H1 (cell line): Measurements from ENCODE around the gene CFDP1. TPM values are rescaled to one million over a fixed set of nuclear protein-coding genes. Genes with fewer than 3 reads are reported as not detected.

Source experiments
- CTCF ChIA-PET: fragments of 300-600 bp; sonication (Branson Sonifier 250); formaldehyde crosslinking; loops from one replicate; lab custom pipeline; 2021; ENCODE audit not compliant: partially characterized antibody; lab: Charles Lee
- POLR2A ChIA-PET: fragments of 300-600 bp; sonication (Branson Sonifier 250); formaldehyde crosslinking; loops from one replicate; lab custom pipeline; 2021; ENCODE audit warnings: inconsistent platforms; ENCODE audit not compliant: partially characterized antibody; lab: Charles Lee
- DNase-seq, 2 experiments: peaks; one replicate each; pipeline versions ENCODE4 v3.0.0 to v3.0.0-alpha.2; 2010 to 2022; ENCODE audit warnings: low spot score in 2 of 2, low read depth in 1 of 2, mixed read lengths in 1 of 2
- FAIRE-seq: peaks from 2 replicates; lab custom pipeline; 2011; peaks lifted over from hg19 to GRCh38; lab: Jason Lieb, UNC
- H2AFZ ChIP-seq: 2 replicates; pipeline ENCODE4 v1.8.1; 2012; ENCODE audit warnings: low read length, inconsistent platforms
- H2AK5ac ChIP-seq: 2 replicates; pipeline ENCODE4 v1.6.1; 2013; ENCODE audit warnings: low read depth, low read length
- H2BK120ac ChIP-seq: replicated peaks from 2 replicates; pipeline ENCODE3; 2013; ENCODE audit warnings: low read depth, low read length, inconsistent platforms
- H2BK12ac ChIP-seq: 2 replicates; pipeline ENCODE4 v1.6.1; 2013; ENCODE audit warnings: low read depth, low read length
- H2BK15ac ChIP-seq: 2 replicates; pipeline ENCODE4 v1.6.1; 2013; ENCODE audit warnings: low read length
- H2BK20ac ChIP-seq: 2 replicates; pipeline ENCODE4 v1.6.1; 2013; ENCODE audit warnings: low read length
- H2BK5ac ChIP-seq: 2 replicates; pipeline ENCODE4 v1.6.1; 2013; ENCODE audit warnings: low read depth, low read length
- H3K14ac ChIP-seq: 2 replicates; pipeline ENCODE4 v1.6.1; 2013; ENCODE audit warnings: inconsistent platforms; ENCODE audit not compliant: insufficient read length
- H3K18ac ChIP-seq: 2 replicates; pipeline ENCODE4 v1.6.1; 2013; ENCODE audit warnings: low read length; ENCODE audit errors: extremely low read depth
- H3K23ac ChIP-seq: 2 replicates; pipeline ENCODE4 v1.6.1; 2013; ENCODE audit warnings: inconsistent platforms; ENCODE audit not compliant: insufficient read length
- H3K23me2 ChIP-seq: 2 replicates; pipeline ENCODE4 v1.6.1; 2013; ENCODE audit warnings: low read depth, low read length
- H3K27ac ChIP-seq: 2 replicates; pipeline ENCODE4 v1.6.1; 2011; ENCODE audit warnings: low read depth, low read length, inconsistent platforms
- H3K27me3 ChIP-seq, 4 experiments: replicated peaks in 1 of 4; 1 replicate in 1 of 4; 2 replicates in 3 of 4; pipeline versions ENCODE4 v1.6.1 to v1.8.1; 2011 to 2013; ENCODE audit warnings: low read length in 3 of 4, mild to moderate bottlenecking in 3 of 4, inconsistent platforms in 2 of 4, mixed read lengths in 2 of 4, moderate library complexity in 1 of 4; ENCODE audit not compliant: control insufficient read depth in 3 of 4, insufficient read depth in 3 of 4; ENCODE audit errors: extremely low read depth in 1 of 4
- H3K36me3 ChIP-seq, 4 experiments: 2 replicates each; pipeline versions ENCODE4 v1.6.1 to v1.8.1; 2011 to 2013; ENCODE audit warnings: mild to moderate bottlenecking in 4 of 4, low read length in 3 of 4, moderate library complexity in 2 of 4, control low read depth in 1 of 4, inconsistent platforms in 1 of 4; ENCODE audit not compliant: insufficient read depth in 4 of 4, control insufficient read depth in 2 of 4
- H3K4ac ChIP-seq: replicated peaks from 2 replicates; pipeline ENCODE3; 2013; ENCODE audit warnings: low read length, low read depth, mixed read lengths, inconsistent platforms; ENCODE audit not compliant: insufficient read length
- H3K4me1 ChIP-seq, 4 experiments: replicated peaks in 1 of 4; 1 replicate in 1 of 4; 2 replicates in 3 of 4; pipeline versions ENCODE4 v1.6.1 to v1.8.1; 2011 to 2013; ENCODE audit warnings: low read length in 3 of 4, inconsistent platforms in 2 of 4, mixed read lengths in 1 of 4; ENCODE audit not compliant: insufficient read depth in 4 of 4, control insufficient read depth in 3 of 4
- H3K4me2 ChIP-seq, 2 experiments: 2 replicates each; pipeline versions ENCODE4 v1.6.1 to v1.8.1; 2011 to 2013; ENCODE audit warnings: low read depth in 2 of 2, low read length in 2 of 2, control low read depth in 1 of 2, inconsistent platforms in 1 of 2, mild to moderate bottlenecking in 1 of 2; ENCODE audit not compliant: insufficient read depth in 1 of 2
- H3K4me3 ChIP-seq, 4 experiments: fragments of 200-600, 300-600 bp in 1 of 4; sonication (generic), shearing (Covaris generic), sonication (Bioruptor Twin) in 1 of 4; 2 replicates each; pipeline versions ENCODE4 v1.5.1 to v1.8.1; 2011 to 2016; ENCODE audit warnings: low read length in 4 of 4, low read depth in 3 of 4, control low read depth in 2 of 4, inconsistent platforms in 2 of 4, mild to moderate bottlenecking in 2 of 4, mixed read lengths in 1 of 4, moderate library complexity in 1 of 4; ENCODE audit not compliant: insufficient read depth in 2 of 4; ENCODE audit errors: extremely low read depth in 1 of 4
- H3K56ac ChIP-seq: replicated peaks from 2 replicates; pipeline ENCODE3; 2013; ENCODE audit warnings: low read depth, mild to moderate bottlenecking, mixed read lengths, low read length, inconsistent platforms; ENCODE audit not compliant: insufficient read length
- H3K79me1 ChIP-seq: 2 replicates; pipeline ENCODE4 v1.6.1; 2013; ENCODE audit warnings: low read depth, low read length, control low read depth
- H3K79me2 ChIP-seq, 2 experiments: 2 replicates each; pipeline versions ENCODE4 v1.6.1 to v1.8.1; 2012 to 2013; ENCODE audit warnings: low read length in 2 of 2, mild to moderate bottlenecking in 2 of 2, inconsistent platforms in 1 of 2; ENCODE audit not compliant: insufficient read depth in 2 of 2, control insufficient read depth in 1 of 2
- H3K9ac ChIP-seq, 4 experiments: replicated peaks in 1 of 4; 1 replicate in 1 of 4; 2 replicates in 3 of 4; pipeline versions ENCODE4 v1.6.1 to v1.8.1; 2011 to 2013; ENCODE audit warnings: low read depth in 3 of 4, low read length in 3 of 4, control low read depth in 2 of 4, mild to moderate bottlenecking in 2 of 4, moderate library complexity in 2 of 4, inconsistent platforms in 1 of 4; ENCODE audit errors: extremely low read depth in 1 of 4
- H3K9me3 ChIP-seq, 2 experiments: 2 replicates each; pipeline versions ENCODE4 v1.6.1 to v1.8.1; 2012 to 2013; ENCODE audit warnings: mild to moderate bottlenecking in 2 of 2, moderate library complexity in 2 of 2, control low read depth in 1 of 2, inconsistent platforms in 1 of 2, low read depth in 1 of 2, low read length in 1 of 2, mixed read lengths in 1 of 2; ENCODE audit not compliant: insufficient read depth in 2 of 2
- H4K20me1 ChIP-seq, 2 experiments: replicated peaks in 1 of 2; 2 replicates each; pipeline versions ENCODE3 to v1.8.1; 2011 to 2013; ENCODE audit warnings: inconsistent platforms in 2 of 2, low read length in 2 of 2, mild to moderate bottlenecking in 1 of 2; ENCODE audit not compliant: insufficient read depth in 2 of 2, control insufficient read depth in 1 of 2
- H4K5ac ChIP-seq: 2 replicates; pipeline ENCODE4 v1.6.1; 2013; ENCODE audit warnings: low read length, low read depth, mixed read lengths, inconsistent platforms; ENCODE audit not compliant: insufficient read length
- H4K8ac ChIP-seq: 2 replicates; pipeline ENCODE4 v1.8.0; 2013; ENCODE audit warnings: mild to moderate bottlenecking, moderate library complexity, low read length, inconsistent platforms; ENCODE audit not compliant: insufficient read depth; ENCODE audit errors: extremely low read depth
- H4K91ac ChIP-seq: replicated peaks from 2 replicates; pipeline ENCODE3; 2013; ENCODE audit warnings: low read length, mixed read lengths, inconsistent platforms; ENCODE audit not compliant: insufficient read length
- CBX5 ChIP-seq: fragments of 300-800, 300-1000 bp; sonication (generic); IDR thresholded peaks from 2 replicates; pipeline ENCODE4 v1.7.1; 2016; ENCODE audit warnings: antibody characterized with exemption, low read length, low read depth
- EZH2 ChIP-seq: fragments of 200-600 bp; sonication (generic); IDR thresholded peaks from 2 replicates; pipeline ENCODE4 v1.7.1; 2012; ENCODE audit warnings: low read depth, mild to moderate bottlenecking, moderate library complexity, low read length, inconsistent platforms; ENCODE audit not compliant: severe bottlenecking
- NRF1 ChIP-seq: IDR thresholded peaks from 2 replicates; pipeline ENCODE4 v1.6.1; 2011; ENCODE audit warnings: mild to moderate bottlenecking, low read depth, low read length, improper control_type of control experiment
- SAP30 ChIP-seq: fragments of 300-600 bp; sonication (generic); IDR thresholded peaks from 2 replicates; pipeline ENCODE4 v1.7.1; 2012; ENCODE audit warnings: low read length, moderate library complexity, mild to moderate bottlenecking, inconsistent platforms; ENCODE audit not compliant: insufficient read depth, insufficient replicate concordance
- TAF1 ChIP-seq: IDR thresholded peaks from 2 replicates; pipeline ENCODE4 v1.6.1; 2011; ENCODE audit warnings: mild to moderate bottlenecking, low read depth, low read length
- WGBS, 2 experiments: shearing (Covaris generic) in 1 of 2; methylation state at CpG; one replicate each; pipeline versions ENCODE4 v1.1.6 to v1.1.7; 2013 to 2015; ENCODE audit warnings: low lambda C conversion rate in 2 of 2, mixed read lengths in 2 of 2, inconsistent platforms in 1 of 2, low coverage in 1 of 2, missing lambda C conversion rate in 1 of 2; ENCODE audit not compliant: insufficient replicate concordance in 2 of 2, insufficient coverage in 1 of 2, insufficient read length in 1 of 2; ENCODE audit errors: extremely low coverage in 1 of 2, missing lambda C conversion rate in 1 of 2; 5-methylcytosine and 5-hydroxymethylcytosine counted together
- polyA plus RNA-seq, 7 experiments: library from polyadenylated mRNA; depleted of rRNA in 3 of 7; stranded (reverse) in 5 of 7; unstranded in 2 of 7; fragments of >200 nt in 5 of 7; fragments of 200-250 nt in 2 of 7; gene quantifications; 1 replicate in 5 of 7; 2 replicates in 1 of 7; 4 replicates in 1 of 7; pipeline versions ENCODE4 v1.2.1 to v1.2.3, GENCODE V29; 2011 to 2013; ENCODE audit warnings: missing spikeins in 2 of 7, mixed read lengths in 2 of 7
- total RNA-seq: library from RNA; stranded (reverse); fragmentation: NEBNext Ultra II Directional; extraction: Animal tissue kit (Norgen Biotek cat#: 25700); gene quantifications from 2 replicates; pipeline ENCODE4 v1.2.1, GENCODE V29; 2021

CFDP1 gene
- total and polyA plus RNA-seq, 2 of the 8 experiments (the other 6 are each of a cell fraction or from before 2014, with no cell fraction given), result 25.5 to 77.3 TPM

DNA sequence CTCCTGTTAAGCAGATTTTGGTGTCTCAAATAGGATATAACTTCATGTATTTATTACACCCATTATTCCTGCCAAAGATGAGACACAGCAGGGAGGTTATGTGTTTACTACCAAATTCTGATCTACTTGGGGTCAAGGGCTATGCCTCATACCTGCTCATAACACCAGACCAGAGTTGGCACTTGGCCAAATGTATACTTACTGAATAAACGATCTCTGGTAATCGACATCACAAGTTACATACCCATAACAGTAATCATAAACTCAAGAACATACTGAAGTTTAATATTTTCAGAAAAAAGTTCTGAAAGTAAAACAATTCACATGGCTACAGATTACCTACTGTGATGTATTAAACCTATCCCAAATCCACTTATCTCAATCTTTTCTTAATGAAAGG, 28.3 kb upstream of the CFDP1 start:
- ChIA-PET POLR2A (no interaction called here), CTCF (no interaction called here)
- Histone ChIP-seq H4K8ac (no peak overlapping the region), H3K4me3 (no peak overlapping the region), H3K56ac (no peak overlapping the region), H4K20me1 (peaks cover 10 to 26% of the 10 kb centered on the region in 2 experiments), H3K27ac (no peak overlapping the region), H2BK120ac (no peak overlapping the region), H2BK5ac (no peak overlapping the region), H3K79me2 (peaks cover 11 to 68% of the 10 kb centered on the region in 2 experiments), H2AFZ (no peak overlapping the region), H2BK12ac (no peak overlapping the region), H2BK15ac (no peak overlapping the region), H3K27me3 (no peaks in the 10 kb centered on the region), H3K4ac (no peak overlapping the region), H2AK5ac (no peak overlapping the region), H4K91ac (no peak overlapping the region), H3K18ac (no peak overlapping the region), H3K4me1 (peaks cover 3 to 6% (median 4%) of the 10 kb centered on the region in 4 experiments; a peak in 6 of 7 replicates), H3K9ac (no peak overlapping the region), H2BK20ac (no peak overlapping the region), H3K36me3 (no peaks in the 10 kb centered on the region), H3K23ac (no peak overlapping the region), H3K9me3 (no peaks in the 10 kb centered on the region), H3K4me2 (no peak overlapping the region), H3K14ac (no peak overlapping the region), H3K79me1 (peaks cover 11% of the 10 kb centered on the region), H4K5ac (no peak overlapping the region), H3K23me2 (0 out of 2 replicates have a peak, but pooled peaks cover 1% of the 10 kb centered on the region)
- DNase-seq (no peak), FAIRE-seq (no peak)
- whole genome bisulfite sequencing, 2 experiments, result 89% methylated on average over 2 of the region's 2 CpGs; no CpG with 5 or more reads in 1 of the 2 experiments
- TF ChIP-seq SAP30 (no peak), NRF1 (no peak), CBX5 (no peak), EZH2 (no peak), TAF1 (no peak)
